Loucy (cell line): ENCODE results near the gene KAT6B.

ENCODE experiments used
- EZH2phosphoT487 ChIP-seq: fragments of 200-600 bp; IDR thresholded peaks from 2 replicates; pipeline ENCODE4 v1.6.1; 2018; ENCODE audit warnings: antibody characterized with exemption, mild to moderate bottlenecking, moderate library complexity, borderline replicate concordance
- TF ChIP-seq, protein P1 (sequence below): fragments of 200-600 bp; sonication (generic); conservative IDR thresholded peaks from 2 replicates; pipeline ENCODE4 v1.5.1; 2014; ENCODE audit warnings: mild to moderate bottlenecking, antibody characterized with exemption, low read length

DNA sequence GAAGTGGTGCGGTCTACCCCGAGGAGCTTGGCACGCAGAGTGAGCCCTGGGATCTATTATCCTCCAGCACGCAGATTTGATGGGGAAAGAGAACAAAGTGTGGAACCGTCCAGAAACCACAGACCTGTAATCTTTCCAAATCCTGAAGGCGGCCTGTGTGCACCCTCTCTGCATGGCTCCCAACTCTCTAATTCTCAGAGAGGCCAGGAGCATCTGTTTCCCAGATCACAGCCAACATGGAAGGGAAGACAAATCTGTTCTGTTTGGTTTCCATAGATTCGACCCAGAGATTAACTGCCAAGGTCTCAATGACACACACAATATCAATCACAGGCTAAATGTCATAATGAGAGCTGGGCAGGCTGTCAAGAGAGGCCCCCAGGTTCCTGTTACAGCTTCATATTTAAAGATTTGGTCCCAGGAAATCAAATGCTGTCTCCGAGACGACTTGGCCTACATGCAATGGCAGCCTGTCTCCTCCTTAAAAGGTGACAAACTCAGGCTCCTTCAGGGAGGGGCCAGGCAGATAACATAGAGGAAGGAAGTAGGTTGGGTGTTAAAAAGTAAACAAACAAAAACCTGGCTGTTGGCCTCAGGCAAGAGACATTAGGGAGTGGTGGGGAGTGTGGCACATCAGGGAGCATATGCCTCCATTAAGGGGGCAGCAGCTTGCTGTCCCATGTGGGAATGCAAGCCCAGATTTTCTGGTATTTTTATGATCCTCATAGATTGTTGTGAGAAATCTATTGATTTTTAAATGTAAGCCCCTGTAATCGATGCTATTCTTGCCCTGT, 236.3 kb downstream of the KAT6B start:
- TF ChIP-seq EZH2phosphoT487: no peak
- TF ChIP-seq, protein P1, sequence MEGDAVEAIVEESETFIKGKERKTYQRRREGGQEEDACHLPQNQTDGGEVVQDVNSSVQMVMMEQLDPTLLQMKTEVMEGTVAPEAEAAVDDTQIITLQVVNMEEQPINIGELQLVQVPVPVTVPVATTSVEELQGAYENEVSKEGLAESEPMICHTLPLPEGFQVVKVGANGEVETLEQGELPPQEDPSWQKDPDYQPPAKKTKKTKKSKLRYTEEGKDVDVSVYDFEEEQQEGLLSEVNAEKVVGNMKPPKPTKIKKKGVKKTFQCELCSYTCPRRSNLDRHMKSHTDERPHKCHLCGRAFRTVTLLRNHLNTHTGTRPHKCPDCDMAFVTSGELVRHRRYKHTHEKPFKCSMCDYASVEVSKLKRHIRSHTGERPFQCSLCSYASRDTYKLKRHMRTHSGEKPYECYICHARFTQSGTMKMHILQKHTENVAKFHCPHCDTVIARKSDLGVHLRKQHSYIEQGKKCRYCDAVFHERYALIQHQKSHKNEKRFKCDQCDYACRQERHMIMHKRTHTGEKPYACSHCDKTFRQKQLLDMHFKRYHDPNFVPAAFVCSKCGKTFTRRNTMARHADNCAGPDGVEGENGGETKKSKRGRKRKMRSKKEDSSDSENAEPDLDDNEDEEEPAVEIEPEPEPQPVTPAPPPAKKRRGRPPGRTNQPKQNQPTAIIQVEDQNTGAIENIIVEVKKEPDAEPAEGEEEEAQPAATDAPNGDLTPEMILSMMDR: no peak
